Fibroblast of skin of left quadriceps (primary cell): ENCODE measurements around the gene SIRPB1.
"Not testable (repeated sequence)": the region's sequence is repeated elsewhere in the genome, so short reads cannot be mapped to it uniquely, and the experiment has no call there.

Experiments
- DNase-seq, 2 experiments: peaks; one replicate each; pipeline ENCODE4 v3.0.0-alpha.2; 2013; ENCODE audit warnings: low read depth in 2 of 2

The SIRPB1 gene

DNA sequence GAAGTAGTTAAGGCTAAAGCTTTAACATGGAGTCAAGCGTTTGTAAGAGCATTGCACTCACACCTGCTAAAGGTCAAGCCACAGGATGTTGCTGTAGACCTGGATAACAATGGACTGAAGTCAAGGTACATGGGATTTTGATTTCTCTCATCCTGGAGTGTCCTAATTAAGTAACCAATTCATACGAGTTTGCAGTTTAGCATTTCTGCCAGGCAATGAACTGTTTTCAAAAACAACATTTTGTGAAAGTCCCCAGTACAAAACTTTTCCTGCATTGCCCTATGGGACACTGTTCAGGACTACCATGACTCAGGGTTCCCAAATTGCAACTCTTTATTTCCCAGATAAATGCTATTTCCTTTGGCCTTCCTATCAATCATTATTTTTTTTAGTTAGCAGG, 17.4 kb upstream of the SIRPB1 start:
- DNase-seq: no peak

DNA sequence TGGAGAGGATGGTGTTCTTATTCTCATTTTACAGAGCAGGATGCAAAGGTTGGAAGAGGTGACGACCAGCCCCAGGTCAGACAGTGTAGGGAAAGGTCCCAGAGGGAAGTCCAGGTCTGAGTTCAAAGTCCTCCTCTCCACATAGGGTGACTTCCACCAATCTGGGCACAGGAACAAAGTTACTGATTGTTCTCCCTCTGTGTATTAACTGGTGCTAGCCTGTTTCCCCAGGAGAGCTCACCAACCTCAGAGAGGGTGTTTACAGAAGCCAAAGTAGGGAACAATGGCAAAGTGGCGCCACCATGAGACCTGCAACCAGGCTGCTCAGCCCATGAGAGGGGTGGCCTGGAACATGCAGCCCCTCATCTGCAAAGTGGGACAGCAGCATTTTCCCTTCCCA, 16.8 kb upstream of the SIRPB1 start:
- DNase-seq: no peak

DNA sequence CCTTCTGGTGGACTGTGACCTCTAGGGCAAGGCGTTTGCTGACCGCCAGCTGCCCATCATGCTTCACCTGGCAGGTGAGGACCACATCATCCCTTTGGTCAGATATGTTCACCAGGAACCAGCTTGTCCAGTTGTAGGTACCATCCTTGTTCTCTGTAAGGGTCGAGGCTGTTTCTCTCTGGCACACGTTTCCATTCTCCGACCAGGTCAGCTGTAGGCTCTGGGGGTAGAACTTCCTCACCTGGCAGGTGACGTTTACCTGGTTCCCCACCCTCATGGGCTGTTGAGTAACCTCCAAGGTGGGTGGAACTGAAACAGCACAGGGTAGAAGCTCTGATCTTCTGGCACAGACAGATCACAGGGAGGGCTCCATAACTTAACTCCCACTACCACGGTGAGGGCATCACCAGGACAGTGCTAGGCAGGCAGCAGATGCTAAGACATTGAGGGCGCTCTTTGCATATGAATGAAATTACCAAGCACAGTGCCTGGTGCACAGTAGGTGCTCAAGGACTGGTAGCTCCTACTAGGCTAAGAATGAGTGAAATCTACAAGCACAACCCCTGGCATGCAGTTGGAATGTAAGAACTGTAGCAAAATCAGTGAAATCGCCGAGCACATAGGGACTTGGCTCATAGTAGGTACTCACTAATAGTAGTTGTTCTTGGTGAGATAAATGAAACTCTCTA, 15.6 kb upstream of the SIRPB1 start:
- DNase-seq: no peak

DNA sequence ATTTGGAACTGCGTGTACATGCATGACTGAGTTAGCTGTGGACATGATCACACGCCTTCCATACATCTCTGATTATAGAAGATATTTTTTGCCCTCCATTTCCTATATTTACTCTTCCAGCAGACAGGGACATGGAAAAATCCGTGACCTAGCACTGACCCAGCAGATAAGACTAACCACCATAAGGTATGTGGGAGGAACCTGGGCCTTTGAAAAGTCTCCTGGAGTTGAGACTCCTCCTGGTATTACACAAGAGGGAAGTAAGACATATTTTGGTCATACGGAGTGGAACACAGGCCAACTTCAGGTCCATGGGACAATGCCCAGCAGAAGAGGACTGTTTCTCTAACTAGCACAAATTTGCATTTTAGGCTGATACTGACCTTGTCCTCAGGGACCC, 13.7 kb upstream of the SIRPB1 start:
- no peak for DNase-seq

DNA sequence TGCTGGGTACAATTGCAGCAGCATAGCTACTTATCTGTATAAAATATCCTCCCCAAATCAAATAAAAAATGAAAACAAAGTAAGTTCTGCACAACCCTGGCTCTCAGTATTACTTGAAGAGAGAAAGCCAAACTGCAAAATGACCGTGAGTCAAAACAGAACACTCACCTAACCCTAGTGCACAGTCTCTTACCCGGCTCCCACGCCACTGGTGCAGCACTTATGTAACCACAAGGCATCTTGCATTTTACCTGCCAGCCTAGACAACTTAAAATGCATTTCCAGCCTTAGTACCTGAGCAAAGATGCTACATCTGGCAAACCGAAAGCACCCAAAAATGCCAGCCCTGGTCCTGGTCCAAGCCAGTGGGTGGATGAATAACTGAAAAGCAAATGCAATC, 12.4 kb upstream of the SIRPB1 start:
- no peak for DNase-seq

- no peak for DNase-seq
These were observed 11.7 kb upstream of the SIRPB1 start for GRCh38 chr20:1631309-1632151.

DNA sequence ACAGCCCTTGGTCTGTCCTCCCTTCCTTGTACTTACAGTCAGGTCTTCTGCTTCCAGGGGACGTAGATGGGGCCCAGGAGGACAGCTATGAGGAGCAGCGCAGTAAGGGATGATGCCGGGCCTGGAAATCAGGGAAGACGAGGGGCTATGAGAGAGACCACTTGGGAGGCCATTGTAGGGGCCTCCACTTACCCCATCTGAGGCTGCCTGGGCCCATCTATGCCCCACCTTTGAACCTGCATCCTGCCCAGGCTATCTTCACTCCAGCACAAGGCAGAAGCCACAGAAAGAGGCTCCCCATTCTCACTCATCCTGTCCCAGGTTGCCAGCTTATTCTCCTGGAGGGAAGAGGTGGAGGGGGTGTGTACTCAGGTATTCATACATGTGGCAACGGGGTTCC, 10.4 kb upstream of the SIRPB1 start:
- DNase-seq: no peak

GRCh38 chr20:1629321-1629720, 9.5 kb upstream of the SIRPB1 start:
- DNase-seq: no peak

GRCh38 chr20:1628621-1629020, 8.8 kb upstream of the SIRPB1 start:
- no peak for DNase-seq

- no peak for DNase-seq
These were observed 7.4 kb upstream of the SIRPB1 start for GRCh38 chr20:1627200-1627550.

DNA sequence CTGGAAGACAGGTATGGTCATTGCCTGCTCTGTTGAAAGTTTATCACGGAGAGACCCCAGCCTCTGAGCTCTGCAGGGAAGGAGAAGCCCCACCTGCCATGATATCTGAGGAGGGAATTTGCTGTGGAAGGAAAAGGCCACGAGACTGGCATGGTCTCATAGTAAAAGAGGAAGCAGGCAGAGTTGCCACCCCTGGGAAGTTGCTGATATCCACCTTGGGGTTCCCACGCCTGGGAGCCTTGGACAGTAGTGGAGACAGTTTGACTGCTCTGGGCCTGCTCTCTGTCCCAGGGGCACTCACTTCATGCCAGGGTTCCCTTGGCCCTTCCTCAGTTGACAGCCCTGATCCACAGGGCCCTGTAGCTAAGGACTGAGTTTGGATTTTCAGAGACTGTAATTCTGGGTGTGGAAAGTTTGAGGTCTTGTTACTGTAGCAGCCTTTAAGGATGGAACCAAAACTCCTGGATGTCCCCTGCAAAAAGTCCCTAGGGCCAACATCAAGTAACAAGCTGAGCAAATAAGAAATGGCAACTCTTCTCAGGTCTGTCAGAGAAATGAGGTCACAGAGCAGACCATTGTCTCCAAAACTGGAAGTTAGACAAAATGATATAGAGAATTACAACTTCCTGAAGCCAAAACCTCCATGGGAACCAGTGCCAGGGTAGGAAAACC, 6.9 kb upstream of the SIRPB1 start:
- no peak for DNase-seq

- no peak for DNase-seq
These were observed 5.4 kb upstream of the SIRPB1 start for GRCh38 chr20:1625083-1625690.

GRCh38 chr20:1623501-1624205, 3.8 kb upstream of the SIRPB1 start:
- no peak for DNase-seq

DNA sequence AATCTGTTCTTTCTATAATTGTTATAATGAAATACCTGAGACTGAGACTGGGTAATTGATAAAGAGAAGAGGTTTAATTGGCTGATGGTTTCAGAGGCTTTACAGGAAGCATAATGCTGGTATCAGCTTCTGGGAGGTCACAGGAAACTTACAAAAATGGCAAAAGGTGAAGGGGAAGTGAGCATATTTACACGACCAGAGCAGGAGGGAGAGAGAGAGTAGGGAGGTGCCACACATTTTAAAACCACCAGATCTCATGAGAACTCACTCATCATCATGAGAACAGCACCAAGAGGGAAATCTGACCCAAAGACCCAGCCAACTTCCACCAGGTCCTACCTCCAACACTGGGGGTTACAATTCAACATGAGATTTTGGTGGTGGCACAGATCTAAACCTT, 2.6 kb upstream of the SIRPB1 start:
- DNase-seq: no peak

DNA sequence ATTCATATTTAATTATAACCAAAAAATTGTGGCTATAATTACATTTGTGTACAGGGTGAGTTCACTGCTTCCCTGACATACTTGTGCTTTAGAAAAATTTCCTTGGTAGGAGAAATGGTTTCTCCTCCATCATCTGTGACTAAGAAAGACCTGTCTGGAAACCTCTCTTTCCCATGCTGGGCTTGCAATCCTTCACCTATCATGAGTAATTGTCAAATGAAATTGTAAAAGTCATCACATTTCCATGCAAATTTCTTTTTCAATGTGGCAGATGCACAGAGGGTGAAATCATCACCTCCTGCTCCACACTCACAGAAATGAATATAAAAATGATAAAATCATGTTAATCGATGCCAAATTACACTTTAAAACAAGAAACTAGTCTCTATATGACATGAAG, 1.5 kb upstream of the SIRPB1 start:
- DNase-seq: no peak

DNA sequence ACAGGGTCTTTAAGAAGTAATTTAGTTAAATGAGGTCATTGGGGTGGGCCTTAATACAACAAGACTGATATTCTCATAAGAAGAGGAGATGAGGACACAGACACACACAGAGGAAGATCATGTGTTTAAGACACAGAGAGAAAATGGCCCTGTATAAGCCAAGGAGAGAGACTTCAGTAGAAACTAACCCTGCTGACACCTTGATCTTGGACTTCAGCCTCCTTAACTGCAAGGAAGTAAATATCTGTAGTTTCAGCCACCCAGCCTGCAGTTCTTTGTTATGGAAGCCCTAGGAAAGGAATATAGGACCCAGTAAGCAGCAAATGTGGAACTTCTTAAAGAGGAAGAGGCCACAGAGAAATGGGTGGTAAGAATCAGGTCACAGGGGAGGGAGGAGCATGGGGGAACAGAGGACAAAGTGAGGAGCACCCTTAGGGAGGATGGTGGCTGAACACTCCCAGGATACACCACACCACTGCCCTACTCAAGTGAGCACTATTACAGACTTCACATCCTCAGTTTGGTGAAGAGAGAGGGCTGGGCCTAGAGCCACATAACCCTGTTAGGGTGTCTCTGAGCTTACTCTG, 762 bp downstream of the SIRPB1 start:
- DNase-seq: no peak

GRCh38 chr20:1618479-1618878, 1.3 kb downstream of the SIRPB1 start:
- DNase-seq: no peak

GRCh38 chr20:1616858-1617434, 2.9 kb downstream of the SIRPB1 start:
- no peak for DNase-seq

- DNase-seq: not testable (repeated sequence)
These were observed 9.4 kb downstream of the SIRPB1 start for GRCh38 chr20:1610404-1610803.

GRCh38 chr20:1608678-1609347, 11.0 kb downstream of the SIRPB1 start:
- not testable (repeated sequence) for DNase-seq

GRCh38 chr20:1600736-1601135, 19.1 kb downstream of the SIRPB1 start:
- DNase-seq: no peak
